Stomach (tissue), 19 donors: ENCODE results near the gene SYDE1. TPM values are rescaled to one million over a fixed set of nuclear protein-coding genes. Genes with fewer than 3 reads are reported as not detected.
"Not testable (repeated sequence)": the region's sequence is repeated elsewhere in the genome, so short reads cannot be mapped to it uniquely, and the experiment has no call there.

Experiments used
- DNase-seq, 2 donors: peaks; one replicate each; pipeline versions ENCODE4 v3.0.0 to v3.0.0-alpha.2; 2013 to 2019
- H3K27ac ChIP-seq, 5 donors: fragments of 200-600 bp in 4 of 5; sonication (generic) in 4 of 5; one replicate each; pipeline ENCODE4 v1.5.1; 2013 to 2019; ENCODE audit warnings: mild to moderate bottlenecking in 1 of 5, moderate library complexity in 1 of 5
- H3K27me3 ChIP-seq, 3 donors: fragments of 200-600 bp; sonication (generic); one replicate each; pipeline ENCODE4 v1.5.1; 2017 to 2019; ENCODE audit warnings: mixed run types in 1 of 3
- H3K36me3 ChIP-seq, 4 donors: fragments of 200-600 bp; sonication (generic); 1 replicate in 3 of 4; 2 replicates in 1 of 4; pipeline ENCODE4 v1.5.1; 2016 to 2019
- H3K4me1 ChIP-seq, 4 donors: fragments of 200-600 bp; sonication (generic); one replicate each; pipeline ENCODE4 v1.5.1; 2016 to 2019
- H3K4me3 ChIP-seq, 4 donors: fragments of 200-600 bp; sonication (generic) in 3 of 4; one replicate each; pipeline ENCODE4 v1.5.1; 2016 to 2019; ENCODE audit warnings: mild to moderate bottlenecking in 1 of 4
- H3K9me3 ChIP-seq, 4 donors: fragments of 200-600 bp; sonication (generic); one replicate each; pipeline ENCODE4 v1.5.1; 2016 to 2019
- EP300 ChIP-seq: sonication (generic); formaldehyde crosslinking; IDR thresholded peaks from one replicate; pipeline ENCODE4 v1.6.1; 2017; ENCODE audit warnings: antibody characterized with exemption
- POLR2A ChIP-seq, 4 donors: fragments of 450-650 bp; IDR thresholded peaks; one replicate each; pipeline ENCODE4 v1.6.1; 2016; ENCODE audit warnings: antibody characterized with exemption in 4 of 4, control low read depth in 2 of 4, mild to moderate bottlenecking in 1 of 4, moderate library complexity in 1 of 4
- POLR2AphosphoS5 ChIP-seq, 3 donors: sonication (generic); formaldehyde crosslinking; IDR thresholded peaks; one replicate each; pipeline ENCODE4 v1.6.1; 2016; ENCODE audit warnings: antibody characterized with exemption in 3 of 3
- WGBS, 5 donors: extraction: QIAGEN DNeasy Blood & Tissue Kit in 3 of 5; methylation state at CpG; one replicate each; pipeline versions ENCODE4 v1.1.5 to v1.1.7; 2013 to 2018; 5-methylcytosine and 5-hydroxymethylcytosine counted together
- intact Hi-C: fragments of 100-400 bp; cut with DNase I; formaldehyde crosslinking; loops from one replicate; pipeline ENCODE4 v1.15.1; 2023; ENCODE audit warnings: low total_unique reads
- long read RNA-seq, 10 donors: transcript quantifications; one replicate each; lab custom pipeline, GENCODE V29; 2026
- polyA plus RNA-seq, 3 donors: library from polyadenylated mRNA; stranded (reverse); fragments of 200-250 nt; gene quantifications; one replicate each; pipeline ENCODE4 v1.2.3, GENCODE V29; 2013
- total RNA-seq, 5 donors: library from RNA; depleted of rRNA; stranded (reverse); fragments of >200 nt; gene quantifications; one replicate each; pipeline versions ENCODE4 v1.1.0 to v1.2.3, GENCODE V29; 2014 to 2016
- TF ChIP-seq, protein P1 (sequence below), 7 experiments: fragments of 450-650 bp in 4 of 7; fragments of 200-600 bp in 3 of 7; sonication (generic) in 3 of 7; IDR thresholded peaks; one replicate each; pipeline ENCODE4 v1.5.1; 2016 to 2019; ENCODE audit warnings: antibody characterized with exemption in 7 of 7, control low read depth in 2 of 7, mild to moderate bottlenecking in 1 of 7
- donor health status: healthy with polysubstance abuse.
- donor health status: Bipolar disorder and iron deficiency.
- donor health status: healthy.

The SYDE1 gene
- 10 to 100 TPM in 2 of 5 donors, 1 to 10 TPM in 3; 2.0 to 19.6 (median 9.9) TPM for total RNA-seq
- polyA plus RNA-seq = 10 to 100 TPM in 1 of 3 donors, 1 to 10 TPM in 2; 5.5 to 13.5 (median 7.6) TPM
- long read RNA-seq, donor 1, partial matches to known transcripts = 0 of 2 reads
- long read RNA-seq, donor 1, other reads (novel, unspliced or antisense) = 0 of 2 reads
- long read RNA-seq, donor 2, partial matches to known transcripts = 0 of 3 reads
- long read RNA-seq, donor 2, other reads (novel, unspliced or antisense) = 0 of 3 reads
- long read RNA-seq, donor 3, partial matches to known transcripts = 0 of 1 reads
- long read RNA-seq, donor 3, other reads (novel, unspliced or antisense) = 0 of 1 reads
- long read RNA-seq, donor 4 = 0 reads
- long read RNA-seq, donor 5, partial matches to known transcripts = 0 of 4 reads
- long read RNA-seq, donor 5, other reads (novel, unspliced or antisense) = 0 of 4 reads
- long read RNA-seq, donor 6, partial matches to known transcripts = 0 of 3 reads
- long read RNA-seq, donor 6, other reads (novel, unspliced or antisense) = 0 of 3 reads
- long read RNA-seq, donor 7, transcript SYDE1-201 (8 exons, 3,264 nt) = major isoform, 5 of 8 reads
- long read RNA-seq, donor 7, partial matches to known transcripts = 0 of 8 reads
- long read RNA-seq, donor 7, other reads (novel, unspliced or antisense) = 0 of 8 reads
- long read RNA-seq, donor 8, partial matches to known transcripts = 17 of 26 reads
- long read RNA-seq, donor 8, other reads (novel, unspliced or antisense) = 7 of 26 reads
- long read RNA-seq, donor 9, partial matches to known transcripts = 18 of 19 reads
- long read RNA-seq, donor 9, other reads (novel, unspliced or antisense) = 0 of 19 reads
- long read RNA-seq, donor 10, partial matches to known transcripts = 8 of 15 reads
- long read RNA-seq, donor 10, other reads (novel, unspliced or antisense) = 5 of 15 reads

DNA sequence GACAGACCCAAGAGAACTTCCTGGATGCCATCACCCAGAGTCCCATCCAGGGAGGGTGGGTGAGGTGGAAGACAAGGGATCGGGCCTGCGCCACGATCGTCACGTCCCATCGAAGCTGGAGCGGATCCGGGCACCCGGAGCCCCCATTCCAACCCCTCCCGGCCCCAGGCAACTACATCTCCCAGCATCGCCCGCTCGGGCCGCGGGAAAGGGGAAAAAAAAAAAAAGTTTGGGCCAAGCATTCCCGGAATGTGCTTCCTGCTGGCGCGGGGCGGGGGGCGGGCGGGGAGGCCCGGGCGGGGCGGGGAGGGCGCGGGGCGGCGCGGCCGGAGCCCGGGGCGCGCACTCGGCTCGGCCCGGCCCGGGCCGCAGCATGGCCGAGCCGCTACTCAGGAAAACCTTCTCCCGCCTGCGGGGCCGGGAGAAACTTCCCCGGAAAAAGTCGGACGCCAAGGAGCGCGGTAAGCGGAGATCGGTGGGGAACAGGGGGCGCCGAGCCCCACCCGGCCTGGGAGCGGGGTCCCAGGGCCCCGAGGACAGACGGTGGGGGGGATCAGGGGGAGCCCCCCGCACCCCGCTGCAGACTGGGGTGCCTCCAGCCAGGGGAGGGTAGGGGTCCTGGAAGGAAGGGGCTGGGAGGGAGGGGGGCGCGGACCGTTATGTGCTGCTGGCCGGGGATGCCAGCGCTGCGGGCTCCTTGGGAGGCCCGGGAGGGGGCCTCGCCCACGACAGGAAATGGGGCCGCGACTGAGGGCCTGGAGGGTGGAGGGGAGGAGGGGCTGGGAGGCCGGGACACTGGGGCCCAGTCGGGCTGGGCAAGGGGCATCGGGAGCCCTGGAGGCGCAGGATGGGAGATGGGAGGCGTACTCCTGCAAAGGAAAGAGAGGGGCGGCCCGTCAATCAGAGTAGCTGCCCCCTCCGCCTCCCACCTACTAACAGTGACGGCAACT, at the start of gene SYDE1:
Gene SYDE1, plus strand, starts transcription at position 341 of the 950 bp plus-strand sequence. Its CDS starts 33 bp downstream, at position 374.
- H3K36me3 ChIP-seq = peaks cover 5 to 34% (median 28%) of the 10 kb centered on the region in 4 donors
- intact Hi-C loops = no loop called here
- peak in 1 of 2 donors; percentile 81 for DNase-seq
- peak within 1 kb of the TSS; percentile 73 to 95 (median 89) for H3K27ac ChIP-seq
- TF ChIP-seq EP300 (no peak), POLR2AphosphoS5 (IDR thresholded peaks at IDR 0.05) (no peak), POLR2A (IDR thresholded peaks at IDR 0.05) (no peak)
- TF ChIP-seq, protein P1, sequence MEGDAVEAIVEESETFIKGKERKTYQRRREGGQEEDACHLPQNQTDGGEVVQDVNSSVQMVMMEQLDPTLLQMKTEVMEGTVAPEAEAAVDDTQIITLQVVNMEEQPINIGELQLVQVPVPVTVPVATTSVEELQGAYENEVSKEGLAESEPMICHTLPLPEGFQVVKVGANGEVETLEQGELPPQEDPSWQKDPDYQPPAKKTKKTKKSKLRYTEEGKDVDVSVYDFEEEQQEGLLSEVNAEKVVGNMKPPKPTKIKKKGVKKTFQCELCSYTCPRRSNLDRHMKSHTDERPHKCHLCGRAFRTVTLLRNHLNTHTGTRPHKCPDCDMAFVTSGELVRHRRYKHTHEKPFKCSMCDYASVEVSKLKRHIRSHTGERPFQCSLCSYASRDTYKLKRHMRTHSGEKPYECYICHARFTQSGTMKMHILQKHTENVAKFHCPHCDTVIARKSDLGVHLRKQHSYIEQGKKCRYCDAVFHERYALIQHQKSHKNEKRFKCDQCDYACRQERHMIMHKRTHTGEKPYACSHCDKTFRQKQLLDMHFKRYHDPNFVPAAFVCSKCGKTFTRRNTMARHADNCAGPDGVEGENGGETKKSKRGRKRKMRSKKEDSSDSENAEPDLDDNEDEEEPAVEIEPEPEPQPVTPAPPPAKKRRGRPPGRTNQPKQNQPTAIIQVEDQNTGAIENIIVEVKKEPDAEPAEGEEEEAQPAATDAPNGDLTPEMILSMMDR (IDR thresholded peaks at IDR 0.05) = no peak
- 4 to 13% (median 5%) methylated on average over 33 to 74 of the region's 78 CpGs for WGBS, 5 donors
- H3K27me3 ChIP-seq = peaks cover 0 to 38% (median 5%) of the 10 kb centered on the region in 3 donors
- H3K4me1 ChIP-seq = peaks cover 0 to 31% (median 17%) of the 10 kb centered on the region in 4 donors
- peak within 1 kb of the TSS; percentile 62 to 75 (median 72) for H3K4me3 ChIP-seq
- peaks cover 5 to 27% (median 20%) of the 10 kb centered on the region in 4 donors for H3K9me3 ChIP-seq

GRCh38 chr19:15062036-15062435, 45.2 kb upstream of the SYDE1 start:
- H3K4me3 ChIP-seq = no peak overlapping the region
- WGBS, 5 donors = 75 to 83% (median 79%) methylated on average over 12 of the region's 12 CpGs
- peaks cover 0 to 51% (median 8%) of the 10 kb centered on the region in 3 donors for H3K27me3 ChIP-seq
- no peaks in the 10 kb centered on the region for H3K4me1 ChIP-seq
- intact Hi-C loops = no loop called here
- TF ChIP-seq, protein P1 (IDR thresholded peaks at IDR 0.05) = no peak
- TF ChIP-seq EP300 (no peak), POLR2AphosphoS5 (IDR thresholded peaks at IDR 0.05) (no peak), POLR2A (IDR thresholded peaks at IDR 0.05) (no peak)
- no peak overlapping the region for H3K27ac ChIP-seq
- H3K9me3 ChIP-seq = peaks cover 0 to 6% (median 0%) of the 10 kb centered on the region in 4 donors
- H3K36me3 ChIP-seq = no peaks in the 10 kb centered on the region
- DNase-seq = no peak

- WGBS, 5 donors = 48 to 79% (median 65%) methylated on average over 4 of the region's 4 CpGs
- H3K9me3 ChIP-seq, DNase-seq, H3K36me3 ChIP-seq, H3K4me3 ChIP-seq, H3K27ac ChIP-seq, H3K4me1 ChIP-seq, intact Hi-C loops: not testable (repeated sequence)
- H3K27me3 ChIP-seq = peaks cover 0 to 49% (median 0%) of the 10 kb centered on the region in 3 donors
Measured at GRCh38 chr19:15070386-15070785, 36.8 kb upstream of the SYDE1 start.

DNA sequence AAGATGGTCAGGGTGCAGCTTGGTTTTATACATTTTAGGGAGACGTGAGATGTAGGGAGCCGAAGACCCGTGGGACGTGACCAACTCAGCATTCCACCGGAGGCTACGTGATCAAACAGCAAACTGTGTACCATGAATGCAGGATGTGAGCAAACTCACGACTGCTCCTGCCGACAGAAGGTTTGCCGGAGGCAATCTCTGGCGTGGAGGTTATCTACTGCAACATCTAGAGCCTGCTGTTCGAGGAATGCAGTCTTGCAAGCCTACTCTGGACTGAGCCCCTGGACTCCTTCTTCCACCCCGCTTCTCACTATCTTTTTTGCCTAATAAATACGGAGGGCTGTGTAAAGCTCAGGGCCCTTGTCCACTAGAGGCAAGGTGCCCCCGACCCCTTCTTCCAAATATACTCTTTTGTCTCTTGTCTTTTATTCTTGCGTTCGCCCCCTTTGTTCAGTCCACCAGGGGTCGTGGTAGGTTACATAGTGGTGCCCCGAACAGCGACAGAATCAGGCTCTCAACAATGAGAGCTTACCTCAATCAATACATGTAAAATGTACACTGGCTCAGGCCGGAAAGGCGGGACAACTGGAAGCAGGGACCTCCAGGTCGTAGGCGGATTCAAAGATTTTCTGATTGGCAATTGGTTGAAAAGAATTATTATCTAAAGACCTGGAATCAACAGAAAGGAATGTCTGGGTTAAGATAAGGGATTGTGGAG, 34.1 kb upstream of the SYDE1 start:
- TF ChIP-seq POLR2AphosphoS5 (IDR thresholded peaks at IDR 0.05) (no peak), EP300 (no peak), POLR2A (IDR thresholded peaks at IDR 0.05) (no peak)
- TF ChIP-seq, protein P1 (IDR thresholded peaks at IDR 0.05) = no peak
- peaks cover 0 to 45% (median 0%) of the 10 kb centered on the region in 3 donors for H3K27me3 ChIP-seq
- H3K9me3 ChIP-seq = no peaks in the 10 kb centered on the region
- no peak for DNase-seq
- H3K4me1 ChIP-seq = no peaks in the 10 kb centered on the region
- H3K27ac ChIP-seq = no peak overlapping the region
- no peaks in the 10 kb centered on the region for H3K36me3 ChIP-seq
- 37 to 53% (median 43%) methylated on average over 23 of the region's 23 CpGs for whole genome bisulfite sequencing, 5 donors
- no peak overlapping the region for H3K4me3 ChIP-seq
- intact Hi-C loops = no loop called here
